GM23338 (cell line): ENCODE data around the gene LMX1B.

Experiments
- CREB1 ChIP-seq: fragments of 250-450 bp; sonication (Bioruptor Pico); IDR thresholded peaks from 2 replicates; pipeline ENCODE4 v1.5.0; 2020; ENCODE audit warnings: low read depth, mild to moderate bottlenecking, moderate library complexity
- ETS1 ChIP-seq: IDR thresholded peaks from 2 replicates; pipeline ENCODE4 v1.6.1; 2016; ENCODE audit warnings: antibody characterized with exemption
- EZH2 ChIP-seq: fragments of 200-600 bp; sonication (generic); IDR thresholded peaks from one replicate; pipeline ENCODE4 v1.8.0; 2017; ENCODE audit warnings: antibody characterized with exemption, mild to moderate bottlenecking, low read depth; ENCODE audit not compliant: unreplicated experiment
- EZH2phosphoT487 ChIP-seq: fragments of 200-600 bp; sonication (generic); IDR thresholded peaks from one replicate; pipeline ENCODE4 v1.8.1; 2018; ENCODE audit warnings: antibody characterized with exemption; ENCODE audit not compliant: unreplicated experiment
- JUNB ChIP-seq: IDR thresholded peaks from one replicate; pipeline ENCODE4 v1.6.1; 2016; ENCODE audit warnings: antibody characterized with exemption; ENCODE audit not compliant: unreplicated experiment
- NANOG ChIP-seq: IDR thresholded peaks from 2 replicates; pipeline ENCODE4 v1.6.1; 2016; ENCODE audit warnings: antibody characterized with exemption, borderline replicate concordance
- POLR2AphosphoS5 ChIP-seq: IDR thresholded peaks from 2 replicates; pipeline ENCODE4 v1.6.1; 2016; ENCODE audit warnings: antibody characterized with exemption, low read depth
- ZNF114 ChIP-seq: fragments of 250-450 bp; sonication (Bioruptor Pico); IDR thresholded peaks from 2 replicates; pipeline ENCODE4 v1.5.0; 2020; ENCODE audit warnings: mild to moderate bottlenecking, moderate library complexity
- ZNF331 ChIP-seq: fragments of 250-450 bp; sonication (Bioruptor Pico); IDR thresholded peaks from 2 replicates; pipeline ENCODE4 v1.5.0; 2020; ENCODE audit warnings: low read depth, mild to moderate bottlenecking, moderate library complexity
- ZNF462 ChIP-seq: fragments of 250-450 bp; sonication (Bioruptor Pico); IDR thresholded peaks from 2 replicates; pipeline ENCODE4 v1.5.0; 2020; ENCODE audit warnings: mild to moderate bottlenecking, moderate library complexity
- TF ChIP-seq, protein P1 (sequence below), 2 experiments: fragments of 200-600 bp in 1 of 2; sonication (generic) in 1 of 2; conservative IDR thresholded peaks; 2 replicates each; pipeline versions ENCODE4 v1.5.1 to v1.6.1; 2016 to 2017; ENCODE audit warnings: antibody characterized with exemption in 2 of 2, low read depth in 2 of 2, mild to moderate bottlenecking in 2 of 2, moderate library complexity in 1 of 2
- TF ChIP-seq, protein P2 (sequence below): IDR thresholded peaks from one replicate; pipeline ENCODE4 v1.6.1; 2018; ENCODE audit warnings: antibody characterized with exemption; ENCODE audit not compliant: unreplicated experiment

DNA sequence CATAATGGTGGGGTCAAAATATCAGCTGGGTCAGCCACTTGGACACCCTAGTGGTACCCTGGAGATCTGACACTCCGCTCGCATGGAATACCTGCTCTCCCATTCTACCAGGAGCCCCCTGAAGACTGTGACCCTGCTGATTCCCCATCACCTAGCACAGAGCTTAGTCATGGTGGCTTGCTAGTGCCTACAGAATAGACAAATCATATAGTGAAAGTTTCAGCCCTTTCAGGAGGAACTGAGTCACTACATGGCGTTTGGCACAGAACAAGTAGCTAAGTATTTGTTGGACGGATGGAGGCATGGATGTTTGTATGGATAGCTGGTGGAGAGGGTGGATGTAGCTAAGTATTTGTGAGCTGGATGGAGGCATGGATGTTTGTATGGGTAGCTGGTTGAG lies 65.3 kb downstream of the LMX1B start:
- TF ChIP-seq, protein P1, sequence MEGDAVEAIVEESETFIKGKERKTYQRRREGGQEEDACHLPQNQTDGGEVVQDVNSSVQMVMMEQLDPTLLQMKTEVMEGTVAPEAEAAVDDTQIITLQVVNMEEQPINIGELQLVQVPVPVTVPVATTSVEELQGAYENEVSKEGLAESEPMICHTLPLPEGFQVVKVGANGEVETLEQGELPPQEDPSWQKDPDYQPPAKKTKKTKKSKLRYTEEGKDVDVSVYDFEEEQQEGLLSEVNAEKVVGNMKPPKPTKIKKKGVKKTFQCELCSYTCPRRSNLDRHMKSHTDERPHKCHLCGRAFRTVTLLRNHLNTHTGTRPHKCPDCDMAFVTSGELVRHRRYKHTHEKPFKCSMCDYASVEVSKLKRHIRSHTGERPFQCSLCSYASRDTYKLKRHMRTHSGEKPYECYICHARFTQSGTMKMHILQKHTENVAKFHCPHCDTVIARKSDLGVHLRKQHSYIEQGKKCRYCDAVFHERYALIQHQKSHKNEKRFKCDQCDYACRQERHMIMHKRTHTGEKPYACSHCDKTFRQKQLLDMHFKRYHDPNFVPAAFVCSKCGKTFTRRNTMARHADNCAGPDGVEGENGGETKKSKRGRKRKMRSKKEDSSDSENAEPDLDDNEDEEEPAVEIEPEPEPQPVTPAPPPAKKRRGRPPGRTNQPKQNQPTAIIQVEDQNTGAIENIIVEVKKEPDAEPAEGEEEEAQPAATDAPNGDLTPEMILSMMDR (conservative IDR thresholded peaks at IDR 0.05; ENCODE audit: low read depth in 2 of 2) = no peak
- TF ChIP-seq EZH2 (no peak), JUNB (no peak), POLR2AphosphoS5 (no peak), EZH2phosphoT487 (no peak), CREB1 (CRISPR knock-in tag) (no peak), ZNF331 (no peak), ZNF114 (CRISPR knock-in tag) (no peak), NANOG (no peak), ZNF462 (CRISPR knock-in tag) (no peak), ETS1 (no peak)
- TF ChIP-seq, protein P2, sequence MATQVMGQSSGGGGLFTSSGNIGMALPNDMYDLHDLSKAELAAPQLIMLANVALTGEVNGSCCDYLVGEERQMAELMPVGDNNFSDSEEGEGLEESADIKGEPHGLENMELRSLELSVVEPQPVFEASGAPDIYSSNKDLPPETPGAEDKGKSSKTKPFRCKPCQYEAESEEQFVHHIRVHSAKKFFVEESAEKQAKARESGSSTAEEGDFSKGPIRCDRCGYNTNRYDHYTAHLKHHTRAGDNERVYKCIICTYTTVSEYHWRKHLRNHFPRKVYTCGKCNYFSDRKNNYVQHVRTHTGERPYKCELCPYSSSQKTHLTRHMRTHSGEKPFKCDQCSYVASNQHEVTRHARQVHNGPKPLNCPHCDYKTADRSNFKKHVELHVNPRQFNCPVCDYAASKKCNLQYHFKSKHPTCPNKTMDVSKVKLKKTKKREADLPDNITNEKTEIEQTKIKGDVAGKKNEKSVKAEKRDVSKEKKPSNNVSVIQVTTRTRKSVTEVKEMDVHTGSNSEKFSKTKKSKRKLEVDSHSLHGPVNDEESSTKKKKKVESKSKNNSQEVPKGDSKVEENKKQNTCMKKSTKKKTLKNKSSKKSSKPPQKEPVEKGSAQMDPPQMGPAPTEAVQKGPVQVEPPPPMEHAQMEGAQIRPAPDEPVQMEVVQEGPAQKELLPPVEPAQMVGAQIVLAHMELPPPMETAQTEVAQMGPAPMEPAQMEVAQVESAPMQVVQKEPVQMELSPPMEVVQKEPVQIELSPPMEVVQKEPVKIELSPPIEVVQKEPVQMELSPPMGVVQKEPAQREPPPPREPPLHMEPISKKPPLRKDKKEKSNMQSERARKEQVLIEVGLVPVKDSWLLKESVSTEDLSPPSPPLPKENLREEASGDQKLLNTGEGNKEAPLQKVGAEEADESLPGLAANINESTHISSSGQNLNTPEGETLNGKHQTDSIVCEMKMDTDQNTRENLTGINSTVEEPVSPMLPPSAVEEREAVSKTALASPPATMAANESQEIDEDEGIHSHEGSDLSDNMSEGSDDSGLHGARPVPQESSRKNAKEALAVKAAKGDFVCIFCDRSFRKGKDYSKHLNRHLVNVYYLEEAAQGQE = no peak
